OCI-LY1 (cell line): Measurements from ENCODE around the gene RASGRF1.

Experiments
- H2AFZ ChIP-seq: fragments of 200-600 bp; sonication (generic), shearing (Covaris generic); 2 replicates; pipeline ENCODE4 v1.6.0; 2014; ENCODE audit warnings: antibody characterized with exemption, mild to moderate bottlenecking, low read length
- H3F3A ChIP-seq: fragments of 200-600 bp; sonication (generic), shearing (Covaris generic); 2 replicates; pipeline ENCODE4 v1.6.0; 2014; ENCODE audit warnings: mild to moderate bottlenecking, antibody characterized with exemption, low read length, moderate library complexity; ENCODE audit not compliant: insufficient read depth
- H3K27ac ChIP-seq: fragments of 200-600 bp; sonication (generic); 2 replicates; pipeline ENCODE4 v1.5.1; 2014; ENCODE audit warnings: low read length, mixed run types, mild to moderate bottlenecking, low read depth; ENCODE audit not compliant: poor library complexity, severe bottlenecking
- H3K27me3 ChIP-seq: fragments of 200-600 bp; sonication (generic); 2 replicates; pipeline ENCODE4 v1.6.0; 2014; ENCODE audit warnings: antibody characterized with exemption, mild to moderate bottlenecking, low read length, moderate library complexity; ENCODE audit not compliant: insufficient read depth
- H3K36me3 ChIP-seq: fragments of 200-600 bp; sonication (generic); 2 replicates; pipeline ENCODE4 v1.6.1; 2014; ENCODE audit warnings: mild to moderate bottlenecking, antibody characterized with exemption, low read length, moderate library complexity, mixed read lengths; ENCODE audit not compliant: insufficient read depth
- H3K4me1 ChIP-seq: fragments of 200-600 bp; sonication (generic); 2 replicates; pipeline ENCODE4 v1.5.1; 2014; ENCODE audit warnings: mild to moderate bottlenecking, low read length, moderate library complexity; ENCODE audit not compliant: insufficient read depth, severe bottlenecking
- H3K4me2 ChIP-seq: fragments of 200-600 bp; sonication (generic), shearing (Covaris generic); 2 replicates; pipeline ENCODE4 v1.6.1; 2014; ENCODE audit warnings: low read length
- H3K4me3 ChIP-seq: fragments of 200-600 bp; sonication (generic); 2 replicates; pipeline ENCODE4 v1.5.1; 2014; ENCODE audit warnings: low read length, low read depth, mild to moderate bottlenecking, mixed read lengths; ENCODE audit not compliant: poor library complexity, severe bottlenecking
- H3K79me2 ChIP-seq: fragments of 200-600 bp; shearing (Covaris generic); 2 replicates; pipeline ENCODE4 v1.6.1; 2016; ENCODE audit warnings: mixed run types, low read length, mixed read lengths; ENCODE audit not compliant: insufficient read depth
- H3K9ac ChIP-seq: fragments of 200-600 bp; sonication (generic), shearing (Covaris generic); 2 replicates; pipeline ENCODE4 v1.6.1; 2014; ENCODE audit warnings: mild to moderate bottlenecking, low read length, mixed read lengths
- H3K9me2 ChIP-seq: fragments of 200-600 bp; sonication (generic), shearing (Covaris generic); 2 replicates; pipeline ENCODE4 v1.6.1; 2014; ENCODE audit warnings: low read depth, mild to moderate bottlenecking, low read length, mixed read lengths
- H3K9me3 ChIP-seq: fragments of 200-600 bp; shearing (Covaris generic); 2 replicates; pipeline ENCODE4 v1.6.1; 2014; ENCODE audit warnings: low read length, mixed read lengths
- H4K20me1 ChIP-seq: fragments of 200-600 bp; sonication (generic), shearing (Covaris generic); 2 replicates; pipeline ENCODE4 v1.6.0; 2016; ENCODE audit warnings: mild to moderate bottlenecking, low read length; ENCODE audit not compliant: insufficient read depth
- CTCF ChIP-seq: fragments of 200-600 bp; sonication (generic), shearing (Covaris generic); IDR thresholded peaks from 2 replicates; pipeline ENCODE4 v1.5.1; 2017; ENCODE audit warnings: mild to moderate bottlenecking, antibody characterized with exemption, low read length, moderate library complexity, mixed read lengths
- EZH2 ChIP-seq: fragments of 200-600 bp; sonication (generic), shearing (Covaris generic); IDR thresholded peaks from 2 replicates; pipeline ENCODE4 v1.8.0; 2017; ENCODE audit warnings: borderline replicate concordance, mixed run types, mild to moderate bottlenecking, antibody characterized with exemption, low read length, moderate library complexity, mixed read lengths

The RASGRF1 gene

GRCh38 chr15:78927077-78927790 is 163.3 kb downstream of the RASGRF1 start:
- H3K4me1 ChIP-seq, result peaks cover 18% of the 10 kb centered on the region
- H3K79me2 ChIP-seq, result no peaks in the 10 kb centered on the region
- no peak overlapping the region for H3K9ac ChIP-seq
- no peak overlapping the region for H3K4me2 ChIP-seq
- H4K20me1 ChIP-seq, result no peaks in the 10 kb centered on the region
- no peaks in the 10 kb centered on the region for H3K9me3 ChIP-seq
- no peaks in the 10 kb centered on the region for H3K9me2 ChIP-seq
- H3K27me3 ChIP-seq, result no peaks in the 10 kb centered on the region
- H3K27ac ChIP-seq, result peak overlapping the region; percentile 60
- TF ChIP-seq CTCF (no peak), EZH2 (no peak)
- H3F3A ChIP-seq, result no peaks in the 10 kb centered on the region
- no peak overlapping the region for H3K4me3 ChIP-seq
- no peak overlapping the region for H2AFZ ChIP-seq
- peaks cover 50% of the 10 kb centered on the region for H3K36me3 ChIP-seq

- peak overlapping the region; percentile 60 for H3K27ac ChIP-seq
- no peak overlapping the region for H3K9ac ChIP-seq
- H3K36me3 ChIP-seq, result peaks cover 60% of the 10 kb centered on the region
- no peaks in the 10 kb centered on the region for H3K79me2 ChIP-seq
- H3K4me2 ChIP-seq, result no peak overlapping the region
- no peaks in the 10 kb centered on the region for H3K9me3 ChIP-seq
- TF ChIP-seq CTCF, result peak; percentile 27; the same call in 1 of the 2 replicates
- TF ChIP-seq EZH2, result no peak
- no peaks in the 10 kb centered on the region for H4K20me1 ChIP-seq
- H2AFZ ChIP-seq, result no peak overlapping the region
- H3F3A ChIP-seq, result no peaks in the 10 kb centered on the region
- peaks cover 29% of the 10 kb centered on the region for H3K4me1 ChIP-seq
- H3K27me3 ChIP-seq, result no peaks in the 10 kb centered on the region
- no peaks in the 10 kb centered on the region for H3K9me2 ChIP-seq
- H3K4me3 ChIP-seq, result no peak overlapping the region
These were observed 164.4 kb downstream of the RASGRF1 start for GRCh38 chr15:78925956-78926743.

- H3K4me3 ChIP-seq, result no peak overlapping the region
- no peaks in the 10 kb centered on the region for H3K9me2 ChIP-seq
- H3F3A ChIP-seq, result no peaks in the 10 kb centered on the region
- peak overlapping the region; percentile 10 for H3K27ac ChIP-seq
- H3K4me1 ChIP-seq, result peaks cover 29% of the 10 kb centered on the region
- no peaks in the 10 kb centered on the region for H4K20me1 ChIP-seq
- no peak for TF ChIP-seq EZH2
- no peak for TF ChIP-seq CTCF
- H3K9me3 ChIP-seq, result no peaks in the 10 kb centered on the region
- H3K27me3 ChIP-seq, result no peaks in the 10 kb centered on the region
- H2AFZ ChIP-seq, result no peak overlapping the region
- no peaks in the 10 kb centered on the region for H3K79me2 ChIP-seq
- no peak overlapping the region for H3K9ac ChIP-seq
- peaks cover 64% of the 10 kb centered on the region for H3K36me3 ChIP-seq
- H3K4me2 ChIP-seq, result no peak overlapping the region
These were observed 165.4 kb downstream of the RASGRF1 start for GRCh38 chr15:78925076-78925624.
